ENCODE data around the gene PTRHD1. TPM values are rescaled to one million over a fixed set of nuclear protein-coding genes. Genes with fewer than 3 reads are reported as not detected.
"Not testable (repeated sequence)": the region's sequence is repeated elsewhere in the genome, so short reads cannot be mapped to it uniquely, and the experiment has no call there.

Gene PTRHD1
- total RNA-seq, 2 experiments from 2014 or later: 28.9 to 32.9 TPM

- H3K4me3 Mint-ChIP-seq: no peak overlapping the region
- H3K36me3 Mint-ChIP-seq (ENCODE audit: low read depth): peaks cover 74% of the 10 kb centered on the region
- no peak for ATAC-seq
- peak; percentile 17 for DNase-seq
- H3K27me3 Mint-ChIP-seq (ENCODE audit: low read depth): no peaks in the 10 kb centered on the region
- peaks cover 8% of the 10 kb centered on the region for H3K4me1 Mint-ChIP-seq (ENCODE audit: low read depth)
- no peak overlapping the region for H3K27ac Mint-ChIP-seq
- ChIA-PET CTCF (interaction anchor here (0.9 to 1.3 kb wide), 3 partner anchors 9 to 26 kb away, joined by 3 to 6 read pairs (median 4); partner anchors contain the start of genes CENPO and PTRHD1), POLR2A (no interaction called here)
- no peaks in the 10 kb centered on the region for H3K9me3 Mint-ChIP-seq (ENCODE audit: insufficient read depth)
Measured at GRCh38 chr2:24818721-24819167, 25.6 kb upstream of the PTRHD1 start.

GRCh38 chr2:24816884-24817283 lies 23.7 kb upstream of the PTRHD1 start:
- DNase-seq (no peak), ATAC-seq (no peak)
- no peaks in the 10 kb centered on the region for H3K9me3 Mint-ChIP-seq (ENCODE audit: insufficient read depth)
- H3K4me1 Mint-ChIP-seq (ENCODE audit: low read depth): peaks cover 8% of the 10 kb centered on the region
- no peak overlapping the region for H3K4me3 Mint-ChIP-seq
- ChIA-PET POLR2A (no interaction called here), CTCF (no interaction called here)
- peaks cover 75% of the 10 kb centered on the region for H3K36me3 Mint-ChIP-seq (ENCODE audit: low read depth)
- H3K27me3 Mint-ChIP-seq (ENCODE audit: low read depth): no peaks in the 10 kb centered on the region
- H3K27ac Mint-ChIP-seq: no peak overlapping the region

- ATAC-seq (no peak), DNase-seq (peak; percentile 12)
- ChIA-PET POLR2A (no interaction called here), CTCF (interaction anchor here (0.7 kb wide), 1 partner anchor 12 kb away, joined by 3 read pairs; no protein-coding TSS in a partner anchor)
- Mint-ChIP-seq H3K27me3 (ENCODE audit: low read depth) (no peaks in the 10 kb centered on the region), H3K9me3 (ENCODE audit: insufficient read depth) (no peaks in the 10 kb centered on the region), H3K4me1 (ENCODE audit: low read depth) (peaks cover 8% of the 10 kb centered on the region), H3K27ac (no peak overlapping the region), H3K36me3 (ENCODE audit: low read depth) (peaks cover 76% of the 10 kb centered on the region), H3K4me3 (no peak overlapping the region)
Measured at GRCh38 chr2:24816404-24816803, 23.2 kb upstream of the PTRHD1 start.

- POLR2A ChIA-PET: interaction anchor here (0.6 kb wide), 1 partner anchor 549 kb away, joined by 3 read pairs; no protein-coding TSS in a partner anchor
- no peak overlapping the region for H3K27ac Mint-ChIP-seq
- CTCF ChIA-PET: interaction anchor here (0.9 to 4.3 kb wide), 3 partner anchors 12 to 406 kb away, joined by 3 to 13 read pairs (median 5); no protein-coding TSS in a partner anchor
- H3K4me1 Mint-ChIP-seq (ENCODE audit: low read depth): peaks cover 8% of the 10 kb centered on the region
- ATAC-seq (no peak), DNase-seq (peak; percentile 17)
- no peaks in the 10 kb centered on the region for H3K9me3 Mint-ChIP-seq (ENCODE audit: insufficient read depth)
- H3K4me3 Mint-ChIP-seq: no peak overlapping the region
- H3K27me3 Mint-ChIP-seq (ENCODE audit: low read depth): no peaks in the 10 kb centered on the region
- H3K36me3 Mint-ChIP-seq (ENCODE audit: low read depth): peaks cover 69% of the 10 kb centered on the region
Measured at GRCh38 chr2:24815171-24815570, 22.0 kb upstream of the PTRHD1 start.

GRCh38 chr2:24814516-24814915 lies 21.3 kb upstream of the PTRHD1 start:
- Mint-ChIP-seq H3K27me3 (ENCODE audit: low read depth) (no peaks in the 10 kb centered on the region), H3K4me1 (ENCODE audit: low read depth) (peaks cover 8% of the 10 kb centered on the region), H3K4me3 (no peak overlapping the region), H3K36me3 (ENCODE audit: low read depth) (peaks cover 68% of the 10 kb centered on the region), H3K27ac (no peak overlapping the region), H3K9me3 (ENCODE audit: insufficient read depth) (no peaks in the 10 kb centered on the region)
- DNase-seq (peak; percentile 13), ATAC-seq (no peak)
- ChIA-PET CTCF (interaction anchor here (1.1 to 4.3 kb wide), 3 partner anchors 12 to 405 kb away, joined by 5 to 13 read pairs (median 5); no protein-coding TSS in a partner anchor), POLR2A (interaction anchor here (1.5 kb wide), 1 partner anchor 22 kb away, joined by 4 read pairs; the partner anchor contains the start of genes CENPO and PTRHD1)

- CTCF ChIA-PET: interaction anchor here (0.9 to 4.3 kb wide), 4 partner anchors 11 to 22 kb away, joined by 3 to 13 read pairs (median 4); no protein-coding TSS in a partner anchor
- peaks cover 66% of the 10 kb centered on the region for H3K36me3 Mint-ChIP-seq (ENCODE audit: low read depth)
- no peak overlapping the region for H3K27ac Mint-ChIP-seq
Measured at GRCh38 chr2:24813691-24814137, 20.5 kb upstream of the PTRHD1 start.

GRCh38 chr2:24809316-24810007 lies 16.3 kb upstream of the PTRHD1 start:
- peaks cover 24% of the 10 kb centered on the region for H3K4me1 Mint-ChIP-seq (ENCODE audit: low read depth)
- no peaks in the 10 kb centered on the region for H3K27me3 Mint-ChIP-seq (ENCODE audit: low read depth)
- ChIA-PET CTCF (interaction anchor here (1.0 to 1.3 kb wide), 2 partner anchors 19 to 196 kb away, joined by 3 read pairs; no protein-coding TSS in a partner anchor), POLR2A (no interaction called here)
- no peak overlapping the region for H3K4me3 Mint-ChIP-seq
- peaks cover 67% of the 10 kb centered on the region for H3K36me3 Mint-ChIP-seq (ENCODE audit: low read depth)
- no peak for DNase-seq
- H3K9me3 Mint-ChIP-seq (ENCODE audit: insufficient read depth): no peaks in the 10 kb centered on the region
- H3K27ac Mint-ChIP-seq: no peak overlapping the region
- no peak for ATAC-seq

More at GRCh38 chr2:24813691-24814137, 20.5 kb upstream of the PTRHD1 start:
- H3K9me3 Mint-ChIP-seq (ENCODE audit: insufficient read depth): no peaks in the 10 kb centered on the region
- POLR2A ChIA-PET: interaction anchor here (1.5 kb wide), 1 partner anchor 21 kb away, joined by 4 read pairs; the partner anchor contains the start of genes CENPO and PTRHD1
- ATAC-seq: no peak
- H3K4me1 Mint-ChIP-seq (ENCODE audit: low read depth): peaks cover 13% of the 10 kb centered on the region
- no peak for DNase-seq
- H3K27me3 Mint-ChIP-seq (ENCODE audit: low read depth): no peaks in the 10 kb centered on the region
- no peak overlapping the region for H3K4me3 Mint-ChIP-seq

GRCh38 chr2:24806661-24807036 lies 13.5 kb upstream of the PTRHD1 start:
- POLR2A ChIA-PET: no interaction called here
- peaks cover 64% of the 10 kb centered on the region for H3K36me3 Mint-ChIP-seq (ENCODE audit: low read depth)
- no peak overlapping the region for H3K4me3 Mint-ChIP-seq
- no peaks in the 10 kb centered on the region for H3K27me3 Mint-ChIP-seq (ENCODE audit: low read depth)
- peaks cover 28% of the 10 kb centered on the region for H3K4me1 Mint-ChIP-seq (ENCODE audit: low read depth)
- no peaks in the 10 kb centered on the region for H3K9me3 Mint-ChIP-seq (ENCODE audit: insufficient read depth)
- CTCF ChIA-PET: no interaction called here
- ATAC-seq (no peak), DNase-seq (no peak)
- H3K27ac Mint-ChIP-seq: no peak overlapping the region

- Mint-ChIP-seq H3K36me3 (ENCODE audit: low read depth) (peaks cover 68% of the 10 kb centered on the region), H3K4me1 (ENCODE audit: low read depth) (peaks cover 30% of the 10 kb centered on the region)
- CTCF ChIA-PET; DNase-seq; H3K9me3 Mint-ChIP-seq (ENCODE audit: insufficient read depth); H3K27ac Mint-ChIP-seq; H3K27me3 Mint-ChIP-seq (ENCODE audit: low read depth); H3K4me3 Mint-ChIP-seq; ATAC-seq; POLR2A ChIA-PET: not testable (repeated sequence)
Measured at GRCh38 chr2:24805811-24806660, 12.8 kb upstream of the PTRHD1 start.

- H3K4me3 Mint-ChIP-seq; H3K27ac Mint-ChIP-seq; H3K9me3 Mint-ChIP-seq (ENCODE audit: insufficient read depth); CTCF ChIA-PET; POLR2A ChIA-PET; DNase-seq; H3K27me3 Mint-ChIP-seq (ENCODE audit: low read depth); ATAC-seq: not testable (repeated sequence)
- Mint-ChIP-seq H3K36me3 (ENCODE audit: low read depth) (peaks cover 84% of the 10 kb centered on the region), H3K4me1 (ENCODE audit: low read depth) (peaks cover 29% of the 10 kb centered on the region)
Measured at GRCh38 chr2:24800487-24800886, 7.3 kb upstream of the PTRHD1 start.

GRCh38 chr2:24797644-24798043 lies 4.5 kb upstream of the PTRHD1 start:
- CTCF ChIA-PET: interaction anchor here (1.0 kb wide), 1 partner anchor 178 kb away, joined by 3 read pairs; no protein-coding TSS in a partner anchor
- H3K4me1 Mint-ChIP-seq (ENCODE audit: low read depth): peaks cover 36% of the 10 kb centered on the region

More at GRCh38 chr2:24797644-24798043, 4.5 kb upstream of the PTRHD1 start:
- POLR2A ChIA-PET: no interaction called here
- H3K4me3 Mint-ChIP-seq: no peak overlapping the region
- no peak for ATAC-seq
- no peaks in the 10 kb centered on the region for H3K27me3 Mint-ChIP-seq (ENCODE audit: low read depth)
- no peak overlapping the region for H3K27ac Mint-ChIP-seq
- peaks cover 80% of the 10 kb centered on the region for H3K36me3 Mint-ChIP-seq (ENCODE audit: low read depth)
- DNase-seq: no peak
- peaks cover 4% of the 10 kb centered on the region for H3K9me3 Mint-ChIP-seq (ENCODE audit: insufficient read depth)
